Measurements from ENCODE around the gene LYPD5.
"Not testable (repeated sequence)": the region's sequence is repeated elsewhere in the genome, so short reads cannot be mapped to it uniquely, and the experiment has no call there.

LYPD5 gene

GRCh38 chr19:43777163-43777695 is 25.0 kb downstream of the LYPD5 start:
- DNase-seq = peak; percentile 22 to 60 (median 34)

GRCh38 chr19:43776286-43776685 is 26.0 kb downstream of the LYPD5 start:
- DNase-seq = no peak

GRCh38 chr19:43775299-43775890 is 26.9 kb downstream of the LYPD5 start:
- DNase-seq = no peak

- not testable (repeated sequence) for DNase-seq
These were observed 27.3 kb downstream of the LYPD5 start for GRCh38 chr19:43774940-43775258.

DNA sequence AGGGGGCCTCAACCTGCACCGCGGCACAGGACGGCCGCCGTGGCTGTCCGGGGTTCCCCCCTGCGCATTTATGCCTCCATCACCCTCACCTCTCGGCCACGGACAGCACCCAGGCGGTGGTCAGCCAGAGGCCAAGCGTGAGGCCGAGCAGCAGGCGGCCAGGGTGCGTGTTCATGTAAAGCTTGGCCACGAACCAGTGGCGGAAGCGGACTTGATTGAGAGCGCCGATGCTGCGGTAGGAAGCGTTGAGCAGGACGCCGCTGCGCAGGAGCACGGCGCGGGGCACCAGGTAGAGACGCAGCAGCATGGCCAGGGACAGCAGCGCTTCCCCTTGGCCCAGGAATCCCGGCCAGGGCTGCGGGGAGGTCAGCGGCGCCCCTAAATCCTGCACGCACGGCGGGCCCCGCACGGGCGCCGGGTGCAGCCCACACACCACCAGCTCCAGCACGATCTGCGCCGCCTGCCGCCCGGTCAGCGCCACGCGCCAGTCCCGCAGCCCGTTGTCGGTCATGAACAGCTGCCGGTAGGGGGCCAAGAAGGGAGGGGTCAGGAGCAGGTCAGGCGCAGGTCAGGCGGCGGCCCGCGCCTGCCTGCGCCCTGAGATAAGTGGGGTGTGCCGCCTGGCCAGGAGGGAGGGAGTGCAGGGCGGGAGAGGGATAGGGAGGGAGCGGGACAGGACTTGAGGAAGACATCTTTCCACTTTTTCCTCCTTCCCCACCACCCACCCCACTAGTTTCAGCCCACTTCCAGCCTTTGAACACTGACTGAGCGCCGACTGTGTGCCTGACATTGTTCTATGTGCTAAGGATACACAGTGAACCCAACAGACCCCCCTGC is 27.9 kb downstream of the LYPD5 start:
- no peak for DNase-seq

DNA sequence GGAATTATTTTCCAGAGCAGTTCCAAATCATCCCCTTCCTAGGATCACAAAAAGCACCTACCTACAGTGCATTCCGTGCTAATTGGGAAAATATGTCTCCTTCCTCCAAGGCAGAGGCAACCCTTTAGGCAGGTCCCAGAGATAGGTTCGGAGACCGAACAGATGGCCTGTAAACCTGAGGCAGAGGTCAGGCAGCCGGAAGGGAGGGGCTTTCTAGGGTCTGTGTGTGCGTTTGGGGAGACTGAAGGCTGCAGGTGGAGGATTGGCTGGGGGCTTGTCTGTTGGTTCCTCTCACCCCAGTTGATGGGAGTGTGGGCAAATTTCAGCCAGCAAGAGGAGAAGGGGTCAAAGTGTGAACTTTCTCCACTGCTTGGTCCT is 28.5 kb downstream of the LYPD5 start:
- DNase-seq = no peak

DNA sequence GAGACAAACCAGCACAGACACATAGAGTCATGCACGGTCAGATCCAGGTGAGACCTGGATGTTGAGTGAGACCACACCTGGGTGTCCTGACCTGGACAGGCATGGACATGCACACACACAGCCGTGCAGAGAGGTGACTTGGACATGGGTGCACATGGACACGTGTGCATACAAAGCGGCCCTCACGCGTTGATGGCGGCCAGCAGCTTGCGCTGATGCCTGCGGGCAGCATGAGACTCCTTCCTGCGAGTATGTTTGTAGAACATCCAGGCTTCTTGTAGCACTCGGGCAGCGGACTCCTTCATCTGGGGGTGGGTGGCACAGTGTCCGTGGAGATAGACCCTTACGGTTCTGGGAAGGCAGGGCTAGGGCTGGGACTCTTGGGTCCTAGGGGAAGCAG is 33.0 kb downstream of the LYPD5 start:
- no peak for DNase-seq

DNA sequence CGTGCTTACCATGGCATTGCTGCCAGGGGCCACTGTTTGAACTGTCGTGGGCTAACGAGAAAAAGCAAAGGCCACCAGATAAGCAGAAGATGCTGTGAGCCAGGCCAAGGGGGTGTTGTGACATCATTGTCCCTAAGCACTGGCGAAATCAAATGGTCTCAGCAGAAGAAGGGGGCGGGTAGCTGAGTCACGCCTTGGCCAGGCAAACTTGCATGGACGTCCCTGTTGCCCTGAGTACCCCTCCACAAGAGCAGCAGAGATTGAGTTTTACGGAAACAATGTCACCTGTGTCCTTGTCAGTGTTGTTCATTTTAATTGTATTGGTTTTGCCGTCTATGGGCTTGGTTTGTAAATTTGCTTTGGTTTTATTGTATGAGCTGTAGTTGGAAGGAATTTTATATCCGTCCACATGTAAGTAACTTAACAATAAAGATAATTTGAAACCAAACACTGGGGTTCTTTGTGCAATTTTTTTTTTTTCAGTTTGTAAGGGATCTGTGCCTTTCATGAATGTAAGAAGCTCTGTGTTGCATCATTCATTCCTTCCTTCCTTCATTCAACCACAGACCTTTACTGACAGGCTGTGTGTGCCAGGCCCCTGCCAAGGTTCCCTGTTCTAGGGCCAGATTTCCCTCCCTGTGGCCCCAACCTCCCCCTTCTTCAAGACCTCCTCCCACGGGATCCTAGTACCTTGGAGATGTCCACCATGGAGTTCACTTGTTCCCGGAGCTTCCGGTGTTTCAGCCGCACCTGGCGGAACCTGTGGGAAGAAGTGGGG is 33.8 kb downstream of the LYPD5 start:
- no peak for DNase-seq

- no peak for DNase-seq
These were observed 34.4 kb downstream of the LYPD5 start for GRCh38 chr19:43767818-43768217.

- DNase-seq = no peak
These were observed 34.9 kb downstream of the LYPD5 start for GRCh38 chr19:43767316-43767715.

DNA sequence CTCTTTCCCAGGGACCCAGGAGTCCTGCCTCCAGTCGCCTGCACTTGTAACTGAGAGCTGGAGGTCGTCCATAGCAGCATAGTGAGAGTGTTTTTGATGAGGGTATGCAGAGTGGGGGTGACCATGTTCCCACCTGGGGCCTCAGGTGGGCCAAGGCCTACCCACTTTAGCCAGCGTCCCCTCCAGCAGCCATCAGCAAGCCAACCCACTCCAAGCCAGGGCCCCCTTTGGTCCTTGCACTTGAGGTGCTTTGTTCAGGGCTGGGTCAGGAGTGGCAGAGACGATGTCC is 35.5 kb downstream of the LYPD5 start:
- no peak for DNase-seq

DNA sequence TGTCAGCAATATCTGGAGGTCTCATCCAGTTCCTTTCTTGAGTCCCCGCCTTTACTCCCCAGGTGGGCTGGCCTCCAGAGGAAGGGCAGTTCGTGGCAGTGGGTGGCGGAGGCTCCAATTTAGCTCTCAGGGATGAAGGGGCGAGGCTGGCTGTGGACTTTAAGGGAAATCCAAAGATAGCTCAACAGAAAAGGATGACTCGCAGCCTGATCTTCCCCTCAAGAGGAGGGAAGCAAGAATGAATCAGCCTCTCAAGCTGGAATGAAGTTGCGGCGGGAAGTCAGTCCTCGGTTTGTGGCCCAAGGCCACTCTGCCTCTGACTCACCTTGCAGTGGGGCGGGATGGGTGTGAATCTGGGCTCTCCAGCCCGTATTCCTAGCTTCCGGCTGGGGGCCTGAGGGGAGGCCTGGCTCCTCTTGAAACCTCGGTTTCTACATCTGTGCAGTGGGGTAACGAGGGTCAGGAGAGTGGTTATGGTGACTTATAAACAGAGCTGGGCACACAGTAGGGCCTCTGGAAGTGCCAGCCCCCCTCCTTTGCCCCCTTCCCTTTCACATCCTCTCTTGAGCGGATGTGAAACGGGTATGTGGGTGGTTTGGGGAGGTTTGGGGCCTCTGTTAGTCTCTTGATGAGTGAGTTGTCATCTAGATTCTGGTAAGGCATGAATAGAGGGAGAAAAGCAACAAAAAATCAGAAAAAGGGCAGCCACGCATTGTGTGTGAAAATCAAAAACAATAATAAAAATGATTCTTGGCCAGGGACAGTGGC is 37.0 kb downstream of the LYPD5 start:
- DNase-seq = peak in 4 of 6 experiments; percentile 19 to 45 (median 32)

GRCh38 chr19:43764684-43765083 is 37.6 kb downstream of the LYPD5 start:
- not testable (repeated sequence) for DNase-seq

DNA sequence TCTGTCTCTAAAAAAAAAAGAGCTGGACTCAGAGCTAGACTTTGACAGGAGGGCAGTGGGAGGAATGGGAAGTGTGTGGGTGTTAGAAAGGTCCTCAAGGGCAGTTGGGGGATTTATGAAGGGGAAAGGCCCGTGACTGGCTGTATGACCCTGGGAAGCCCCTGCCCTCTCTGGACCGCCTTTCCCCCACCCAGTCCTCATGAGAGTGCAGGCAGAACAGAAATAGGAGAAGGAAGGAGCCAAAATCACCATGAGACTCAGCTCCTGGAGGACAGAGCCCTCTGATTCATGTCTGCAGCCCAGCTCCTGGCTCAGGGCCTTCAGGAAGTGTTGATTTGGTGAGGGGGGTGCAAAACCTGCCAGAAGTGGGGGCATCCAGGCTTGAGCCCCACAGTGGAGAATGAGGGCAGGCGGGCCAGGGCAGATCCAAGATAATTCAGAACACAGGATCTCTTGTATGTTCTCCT is 38.7 kb downstream of the LYPD5 start:
- no peak for DNase-seq

- no peak for DNase-seq
These were observed 39.4 kb downstream of the LYPD5 start for GRCh38 chr19:43762814-43763213.

DNA sequence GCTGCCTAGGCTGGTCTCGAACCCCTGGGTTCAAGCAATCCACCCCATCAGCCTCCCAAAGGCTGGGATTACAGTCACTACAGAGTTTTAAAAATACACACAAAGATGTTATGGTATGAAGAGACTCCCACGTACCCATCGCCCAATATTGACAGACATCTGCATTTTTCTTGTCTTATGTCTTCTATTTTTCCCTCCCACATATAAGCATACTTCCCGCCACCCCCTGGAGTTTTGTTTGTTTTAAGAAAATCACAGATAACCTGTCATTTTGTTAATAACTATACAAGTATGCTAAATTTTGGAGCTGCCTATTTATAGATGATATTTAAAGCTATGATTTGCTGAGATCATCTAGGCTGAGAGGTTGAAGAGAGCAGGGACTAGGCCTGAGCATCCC is 41.3 kb downstream of the LYPD5 start:
- no peak for DNase-seq

- no peak for DNase-seq
These were observed 42.7 kb downstream of the LYPD5 start for GRCh38 chr19:43759515-43759914.

DNA sequence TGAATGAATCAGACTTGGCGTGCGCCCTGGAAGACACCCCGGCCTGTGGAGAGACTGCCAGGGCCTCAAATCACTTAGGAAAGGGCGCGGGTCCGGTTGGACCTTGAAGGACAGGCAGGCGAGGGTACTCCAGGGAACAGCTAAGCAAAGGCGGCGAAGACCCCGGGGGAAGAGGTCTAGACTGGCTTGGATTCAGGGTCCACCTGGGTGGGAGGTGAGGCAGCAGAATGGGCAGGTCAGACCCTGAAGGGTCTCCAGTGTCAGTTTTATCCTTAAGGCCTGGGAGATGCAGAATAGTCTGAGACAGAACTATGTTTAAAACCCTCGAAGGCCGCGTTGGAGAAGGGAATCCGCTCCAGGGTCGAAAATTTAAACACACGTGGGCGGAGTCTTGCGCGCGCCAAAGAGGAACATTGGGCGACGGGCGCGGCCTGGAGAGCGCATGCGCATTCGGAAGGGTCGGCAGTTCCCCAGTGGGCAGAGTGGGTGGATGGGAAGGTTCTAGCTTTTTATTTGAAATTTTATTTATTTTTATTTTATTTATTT is 46.9 kb downstream of the LYPD5 start:
- peak; percentile 46 to 83 (median 68) for DNase-seq

DNA sequence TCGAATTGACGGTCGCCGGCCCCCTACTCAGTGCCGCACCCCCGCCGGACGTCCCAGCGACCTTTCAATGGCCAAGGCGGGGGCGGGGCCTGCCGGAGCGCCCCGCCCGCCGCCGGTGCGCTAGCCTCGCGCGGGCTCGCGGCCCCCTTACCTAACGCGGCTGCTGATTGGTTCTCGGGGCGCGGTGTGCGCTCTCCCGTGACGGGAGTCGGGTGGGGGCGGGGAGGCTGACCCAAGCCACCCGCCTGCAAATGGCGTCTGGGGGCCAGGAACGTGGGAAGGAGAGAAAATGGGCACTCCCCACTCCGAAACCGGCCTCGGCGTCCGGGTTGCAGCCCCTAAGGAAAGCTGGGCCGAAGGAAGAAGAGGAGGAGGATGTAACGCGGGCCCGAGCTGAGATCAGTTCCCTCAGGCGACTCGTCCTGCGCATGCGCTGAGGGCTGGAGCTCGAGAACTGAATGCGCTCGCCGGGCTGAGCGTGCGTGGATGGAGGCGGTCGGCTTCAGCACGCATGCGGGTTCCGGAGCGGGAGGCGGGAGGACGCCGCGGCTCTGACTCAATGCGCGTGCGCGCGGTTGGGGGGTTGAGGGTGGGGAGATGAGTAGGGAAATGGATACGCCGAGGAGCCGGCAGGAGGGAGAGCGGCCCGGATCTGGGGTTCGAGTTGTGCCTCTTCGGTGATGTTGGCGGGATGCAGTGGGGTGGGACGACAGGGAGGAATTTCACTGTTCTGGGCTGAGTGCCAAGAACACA is 47.6 kb downstream of the LYPD5 start, which contains the start of gene SMG9:
Gene SMG9 (minus strand): TSS at position 460 of the 753 bp plus-strand sequence. CDS start 4,221 bp downstream, outside the sequence.
- DNase-seq = peak; percentile 95 to 99 (median 98)

DNA sequence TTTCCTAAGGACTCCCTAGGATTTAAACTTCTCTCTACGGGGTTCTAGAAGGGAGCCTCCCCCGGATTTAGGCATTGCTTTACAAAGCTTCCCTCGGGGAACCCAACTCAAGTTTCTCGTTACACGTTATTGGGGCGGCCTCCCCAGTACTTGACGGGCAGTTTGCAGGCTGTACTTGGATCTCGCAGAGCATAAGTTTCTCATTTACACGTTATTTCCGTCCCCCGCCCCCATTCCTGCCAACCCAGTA is 48.1 kb downstream of the LYPD5 start:
- no peak for DNase-seq

DNA sequence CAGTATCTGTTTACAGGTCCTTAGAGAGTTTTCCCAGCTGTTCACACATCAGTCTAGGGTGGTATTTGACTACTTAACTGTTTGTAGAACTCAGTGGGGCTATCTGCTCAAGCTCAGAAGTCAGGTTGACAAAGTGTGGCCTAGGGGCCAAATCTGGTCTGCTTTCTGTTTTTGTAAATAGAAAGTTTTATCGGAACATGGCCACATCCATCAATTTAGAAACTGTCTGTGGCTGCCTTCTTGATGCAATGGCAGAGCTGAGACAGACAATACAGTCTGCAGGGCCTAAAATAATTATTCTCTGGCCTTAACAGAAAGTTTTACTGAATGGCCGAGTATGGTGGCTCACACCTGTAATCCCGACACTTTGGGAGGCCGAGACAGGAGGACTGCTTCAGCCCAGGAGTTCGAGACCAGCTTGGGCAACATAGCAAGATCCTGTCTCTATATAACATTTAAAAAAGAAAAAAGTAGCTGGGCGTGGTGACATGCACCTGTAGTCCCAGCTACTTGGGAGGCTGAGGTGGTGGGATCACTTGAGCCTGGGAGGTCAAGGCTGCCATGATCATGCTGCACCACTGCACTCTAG is 49.9 kb downstream of the LYPD5 start:
- no peak for DNase-seq
